PC-9 (cell line): ENCODE measurements around the gene SDR39U1.

Source experiments
- CTCF ChIP-seq: fragments of 200-600 bp; sonication (generic); conservative IDR thresholded peaks from 2 replicates; pipeline ENCODE4 v1.6.1; 2017; ENCODE audit warnings: mixed run types, antibody characterized with exemption, mild to moderate bottlenecking, moderate library complexity
- EZH2 ChIP-seq: fragments of 200-600 bp; sonication (generic); IDR thresholded peaks from 2 replicates; pipeline ENCODE4 v1.8.0; 2017; ENCODE audit warnings: antibody characterized with exemption, low read depth

GRCh38 chr14:24440606-24441399, 1.8 kb downstream of the SDR39U1 start:
- TF ChIP-seq CTCF (no peak), EZH2 (no peak)
